ENCODE results near the gene LIN52.

The LIN52 gene

DNA sequence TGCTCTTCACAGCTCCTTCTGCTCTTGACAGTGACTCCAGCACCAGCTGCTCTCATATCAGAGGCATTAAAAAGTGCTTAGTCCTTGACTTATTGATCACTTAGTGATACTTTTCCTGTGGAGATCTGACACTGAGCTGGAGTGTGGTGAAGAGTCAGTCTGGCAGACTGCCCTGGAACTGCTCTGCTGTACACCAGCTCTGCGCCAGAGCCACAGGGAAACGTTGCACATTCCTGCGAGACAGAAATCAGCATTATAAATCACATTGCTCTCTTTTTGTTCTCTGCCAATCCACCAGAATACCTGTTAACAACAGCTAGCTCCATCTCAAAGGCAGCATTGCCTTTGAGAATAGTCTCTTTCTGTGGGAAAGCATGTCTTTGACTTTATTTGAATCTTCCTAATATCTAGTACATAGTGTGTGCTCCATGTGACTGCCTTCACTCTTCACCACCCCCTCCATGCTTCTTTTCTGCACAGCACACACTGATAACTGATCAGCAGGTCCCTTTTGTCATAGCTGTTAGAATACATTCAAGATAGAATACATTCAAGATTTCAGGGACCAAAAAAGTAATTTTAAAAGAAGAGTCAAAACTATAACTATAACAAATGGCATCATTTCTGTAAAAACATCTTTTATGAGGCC, 106.3 kb downstream of the LIN52 start:
- DNase-seq (ENCODE audit: low read depth in 1 of 2, low spot score in 1 of 2): no peak

- DNase-seq (ENCODE audit: low read depth in 1 of 2, low spot score in 1 of 2): no peak
These were observed 109.9 kb downstream of the LIN52 start for GRCh38 chr14:74194506-74195274.

- DNase-seq (ENCODE audit: low read depth in 1 of 2, low spot score in 1 of 2): no peak
These were observed 110.9 kb downstream of the LIN52 start for GRCh38 chr14:74195623-74196022.

DNA sequence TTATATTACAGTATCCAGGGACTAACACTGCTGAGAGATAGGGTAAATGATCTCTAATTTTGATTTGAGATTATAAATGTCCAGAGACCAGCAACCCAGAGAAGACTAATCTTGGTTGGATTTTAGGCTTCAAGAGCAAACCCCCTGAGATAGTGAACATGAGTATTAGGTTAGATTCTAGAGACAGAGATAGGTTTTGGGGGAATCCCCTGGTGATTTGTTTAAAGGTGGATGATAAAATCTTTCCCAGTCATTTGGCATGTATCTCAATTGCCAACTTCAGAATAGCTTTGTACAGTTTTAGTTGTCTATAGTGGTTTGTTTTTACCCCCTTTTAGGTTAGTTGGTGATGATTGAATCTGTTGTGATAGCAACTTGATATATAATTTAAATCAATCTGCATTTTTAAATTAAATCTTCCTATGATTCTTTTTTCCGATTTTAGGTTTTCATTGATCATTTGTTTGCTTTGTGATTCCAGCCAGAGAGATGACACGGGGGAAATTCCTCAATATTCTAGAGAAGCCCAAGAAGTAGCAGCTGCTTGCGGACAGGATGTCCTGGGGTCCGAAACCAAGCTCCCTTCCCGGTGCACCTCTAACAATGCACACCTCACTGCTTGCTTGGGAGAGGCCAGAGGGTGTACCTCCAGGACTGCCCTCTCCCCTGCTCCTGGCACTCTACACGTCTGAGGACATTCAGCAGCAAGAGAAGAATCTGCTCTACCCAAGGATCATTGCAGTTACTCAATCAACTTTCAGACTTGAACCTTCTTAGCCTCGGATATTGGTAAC, 113.9 kb downstream of the LIN52 start:
- no peak for DNase-seq (ENCODE audit: low read depth in 1 of 2, low spot score in 1 of 2)

DNA sequence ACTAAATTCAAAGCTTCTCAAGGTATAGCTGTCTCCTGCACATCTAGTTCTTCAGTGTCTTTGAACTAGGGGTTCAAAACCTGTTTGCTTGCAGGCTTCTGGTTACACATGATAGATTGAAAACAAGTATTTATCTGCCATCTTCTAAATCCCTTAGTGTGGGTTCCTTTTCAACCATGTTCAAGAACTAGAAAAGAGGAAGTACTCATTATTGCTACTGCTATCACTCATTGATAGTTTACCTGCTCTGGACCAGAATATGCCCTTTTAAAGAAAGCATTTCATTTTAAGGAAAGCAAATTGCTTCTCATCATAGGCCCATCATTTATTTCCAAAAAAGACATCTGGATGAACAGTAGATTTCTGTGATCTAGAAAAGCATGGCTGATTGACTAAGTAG, 117.4 kb downstream of the LIN52 start:
- DNase-seq (ENCODE audit: low read depth in 1 of 2, low spot score in 1 of 2): no peak

DNA sequence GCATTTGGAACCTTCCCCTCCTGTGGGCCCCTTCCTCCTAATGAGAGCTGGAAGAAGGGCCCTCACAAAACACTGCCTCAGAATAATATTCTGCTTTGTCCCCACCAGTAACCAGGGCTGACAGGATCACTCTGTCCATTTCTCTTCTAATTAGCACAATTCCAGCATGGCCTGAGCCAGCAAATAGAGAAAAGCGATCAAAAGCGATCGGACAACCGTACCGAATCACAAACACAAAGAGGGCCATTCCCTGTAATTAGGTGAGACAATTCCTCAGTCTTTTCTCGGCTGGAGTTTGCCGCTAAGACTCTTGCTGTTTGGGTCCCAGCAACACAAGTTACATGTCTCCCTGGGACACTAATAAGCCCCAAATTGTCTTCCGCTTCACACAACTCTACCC, 118.9 kb downstream of the LIN52 start:
- no peak for DNase-seq (ENCODE audit: low read depth in 1 of 2, low spot score in 1 of 2)

- no peak for DNase-seq (ENCODE audit: low read depth in 1 of 2, low spot score in 1 of 2)
These were observed 119.7 kb downstream of the LIN52 start for GRCh38 chr14:74204491-74204890.

DNA sequence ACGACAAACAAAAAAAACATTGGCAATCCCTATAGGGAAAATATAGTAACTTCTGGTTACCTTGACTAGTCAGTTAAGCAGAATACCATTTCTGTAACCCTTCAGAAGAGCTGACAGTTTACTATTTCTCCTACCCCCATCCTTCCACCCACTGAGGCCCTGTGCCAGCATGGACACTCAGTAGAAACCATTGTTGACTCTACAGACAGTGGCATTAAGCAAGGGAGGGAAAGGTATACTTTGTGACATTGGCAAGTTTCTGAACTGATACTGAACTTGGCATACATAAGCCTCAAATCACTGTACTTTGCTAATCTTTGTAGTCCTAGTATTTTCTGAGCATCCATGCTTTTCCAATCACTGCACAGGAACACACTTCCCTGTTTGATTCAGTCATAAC, 121.1 kb downstream of the LIN52 start:
- DNase-seq (ENCODE audit: low read depth in 1 of 2, low spot score in 1 of 2): no peak

DNA sequence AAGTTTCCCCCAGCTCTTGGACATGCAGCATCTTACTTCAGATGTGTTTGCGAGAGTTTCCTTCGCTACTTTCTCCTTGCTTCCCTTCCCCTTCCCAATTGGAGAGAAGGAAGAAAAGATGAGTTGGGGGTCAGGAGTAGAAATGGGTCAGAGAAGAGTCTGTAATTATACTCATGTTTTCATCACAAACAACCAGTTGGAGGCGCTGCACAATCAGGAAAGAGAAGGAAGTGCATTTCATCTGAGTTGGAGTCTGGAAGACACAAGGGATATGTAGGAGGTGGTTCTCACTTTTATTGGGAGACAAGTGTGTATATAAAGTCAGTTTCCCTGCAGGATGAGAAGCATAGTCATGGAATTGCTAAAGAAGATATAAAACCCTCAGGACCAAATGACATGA, 123.2 kb downstream of the LIN52 start:
- DNase-seq (ENCODE audit: low read depth in 1 of 2, low spot score in 1 of 2): no peak

GRCh38 chr14:74208642-74209041, 123.9 kb downstream of the LIN52 start:
- no peak for DNase-seq (ENCODE audit: low read depth in 1 of 2, low spot score in 1 of 2)

DNA sequence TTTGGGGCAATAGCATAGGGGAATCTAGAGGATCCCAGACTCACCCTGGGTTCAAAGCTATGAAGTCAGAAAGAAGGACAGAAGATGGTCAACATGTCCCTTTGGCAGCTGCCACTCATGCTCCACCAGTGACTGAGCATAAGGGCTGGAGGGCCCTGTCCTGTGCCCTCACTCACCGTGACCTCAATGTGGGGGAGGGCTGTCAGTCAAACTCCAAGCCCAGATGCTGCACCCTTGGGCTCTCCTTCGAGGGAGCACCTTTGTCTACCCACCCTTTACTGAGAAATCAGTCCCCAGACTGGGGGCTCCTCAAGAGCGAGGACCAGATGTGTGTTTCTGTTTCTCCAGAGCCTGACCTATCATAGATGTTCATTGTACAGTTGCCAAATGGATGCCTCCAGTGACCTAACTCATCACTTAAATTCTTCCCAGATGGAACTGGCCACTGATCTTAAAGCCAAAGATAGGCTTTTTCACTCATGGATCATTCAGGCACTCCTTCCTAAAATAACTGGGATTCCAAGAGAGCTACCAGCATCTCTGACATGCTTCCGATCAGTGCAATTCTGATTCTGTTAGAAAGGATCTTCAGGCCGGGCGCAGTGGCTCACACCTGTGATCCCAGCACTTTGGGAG, 127.3 kb downstream of the LIN52 start:
- no peak for DNase-seq (ENCODE audit: low read depth in 1 of 2, low spot score in 1 of 2)

DNA sequence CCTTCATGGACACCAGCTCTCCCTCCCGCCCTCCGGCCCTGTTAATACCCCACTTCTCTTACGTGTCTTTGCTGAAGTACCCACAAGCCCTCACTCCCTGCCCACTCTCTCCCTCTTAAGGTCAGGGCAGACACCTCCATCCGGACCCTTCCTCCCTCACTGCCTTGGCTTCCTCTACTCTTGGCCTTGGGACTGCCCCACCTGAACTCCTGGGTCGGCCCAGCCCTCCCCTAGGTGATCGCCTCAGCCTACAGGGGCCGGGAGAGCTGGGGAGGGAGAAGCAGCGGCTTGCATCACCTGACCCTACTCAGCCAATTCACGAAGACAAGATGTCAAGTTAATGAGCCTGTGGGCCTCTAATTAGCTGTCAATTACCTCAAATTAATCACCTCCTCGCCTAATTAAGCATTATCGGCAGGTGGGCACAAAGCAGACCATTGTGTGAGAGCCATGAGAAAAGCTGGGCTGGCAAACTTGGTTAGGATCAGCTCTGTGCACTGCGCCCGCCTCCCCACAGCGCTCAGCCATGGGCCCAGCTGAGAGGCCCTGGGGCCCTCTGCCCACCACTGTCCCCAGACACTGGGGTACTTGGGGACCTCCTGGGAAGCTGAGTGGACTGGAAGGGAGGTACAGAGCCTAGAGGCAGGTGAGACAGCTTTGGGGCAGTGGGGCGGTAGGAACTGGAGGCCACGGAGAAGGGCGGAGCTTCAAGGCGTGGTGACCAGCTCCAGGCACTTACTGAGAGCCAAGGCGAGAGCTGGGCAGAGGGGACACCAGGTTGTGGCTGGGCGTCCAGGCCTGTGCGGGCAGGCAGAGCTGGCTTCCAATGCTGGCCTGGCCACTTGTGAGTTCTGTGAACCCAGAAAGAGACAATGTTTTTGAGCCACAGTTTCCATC, 129.4 kb downstream of the LIN52 start:
- no peak for DNase-seq (ENCODE audit: low read depth in 1 of 2, low spot score in 1 of 2)

- no peak for DNase-seq (ENCODE audit: low read depth in 1 of 2, low spot score in 1 of 2)
These were observed 131.9 kb downstream of the LIN52 start for GRCh38 chr14:74216671-74217070.

DNA sequence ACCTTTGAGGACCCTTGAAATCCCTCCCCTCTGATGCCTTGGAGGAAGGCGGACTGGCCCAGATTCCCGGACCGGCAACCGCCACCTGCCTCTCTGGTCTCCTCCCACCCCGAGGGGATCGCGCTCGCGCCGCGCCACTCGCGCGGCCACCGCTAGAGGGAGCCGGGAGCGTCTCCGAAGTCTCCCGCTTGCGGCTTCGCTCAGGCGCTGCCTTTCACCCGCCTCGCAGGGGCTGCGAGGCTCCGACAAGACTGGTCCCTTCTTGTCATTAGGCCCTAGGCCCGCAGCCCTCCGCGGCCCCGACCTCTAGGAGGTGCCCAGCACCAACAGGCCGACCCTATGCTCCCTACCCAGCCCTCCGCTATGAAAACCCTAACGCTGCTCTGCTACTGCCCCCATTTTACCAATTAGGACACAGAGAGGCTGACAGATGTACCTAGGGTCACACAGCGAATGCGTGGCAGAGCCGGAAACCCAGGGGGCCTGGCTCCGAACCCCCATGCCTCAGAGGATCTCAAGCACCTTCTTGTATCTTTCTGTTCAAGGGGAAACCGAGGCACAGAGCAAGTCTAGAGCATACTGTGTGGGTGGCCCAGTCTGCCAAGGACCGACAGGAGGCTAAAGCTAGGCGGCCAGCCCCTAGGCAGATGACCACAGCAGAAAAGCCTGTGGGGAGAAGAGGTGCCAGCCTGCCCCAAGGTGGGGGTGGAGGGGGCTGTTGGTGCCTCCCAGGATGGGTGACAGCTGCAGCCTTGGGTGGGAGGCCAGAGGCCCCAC, 133.1 kb downstream of the LIN52 start:
- DNase-seq (ENCODE audit: low read depth in 1 of 2, low spot score in 1 of 2): peak; percentile 60 to 68

- DNase-seq (ENCODE audit: low read depth in 1 of 2, low spot score in 1 of 2): no peak
These were observed 133.7 kb downstream of the LIN52 start for GRCh38 chr14:74218462-74218861.

DNA sequence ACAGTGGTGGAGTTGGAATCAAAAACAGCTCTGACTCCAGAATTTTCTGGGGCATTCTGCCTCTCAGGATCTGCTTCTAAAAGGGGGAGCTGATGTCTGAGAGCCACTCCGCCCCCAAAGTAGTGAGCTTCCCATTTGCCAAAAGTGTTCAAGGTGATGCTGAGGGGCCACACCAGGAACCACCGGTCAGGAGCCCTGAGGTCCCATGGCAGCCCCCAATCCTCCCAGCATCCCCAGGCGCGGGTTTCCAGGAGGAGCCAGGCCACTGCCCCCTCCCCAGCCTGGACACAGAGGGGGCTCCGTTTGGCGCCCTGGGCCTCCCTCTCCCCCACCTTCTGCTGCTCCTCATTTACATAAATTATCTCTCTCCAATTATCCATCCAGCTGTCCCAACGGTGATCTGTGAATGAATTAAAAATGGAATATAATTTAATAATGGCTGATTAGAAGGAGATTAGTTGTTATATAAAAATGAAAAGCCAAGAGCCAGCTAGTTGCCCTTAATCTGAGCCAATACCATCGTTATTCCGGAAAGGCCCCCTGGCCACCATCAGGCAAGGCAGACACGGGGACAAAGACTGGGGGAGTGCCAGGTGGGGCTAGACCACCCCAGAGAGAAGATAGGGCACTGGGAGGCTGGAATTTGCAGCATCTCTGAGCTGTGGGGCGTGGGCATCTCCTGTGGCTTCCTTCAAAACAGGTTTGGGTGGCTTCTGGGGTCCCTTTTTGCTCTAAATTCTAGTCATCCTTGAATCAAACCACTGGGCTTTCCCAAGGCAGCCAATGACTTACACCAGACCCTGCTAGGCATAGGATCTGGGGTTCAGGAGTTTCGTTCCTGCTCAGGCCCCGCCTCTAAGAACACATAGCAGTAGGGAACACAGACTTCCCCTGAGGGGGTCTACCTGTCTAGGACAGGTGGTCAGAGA, 134.8 kb downstream of the LIN52 start:
- no peak for DNase-seq (ENCODE audit: low read depth in 1 of 2, low spot score in 1 of 2)

DNA sequence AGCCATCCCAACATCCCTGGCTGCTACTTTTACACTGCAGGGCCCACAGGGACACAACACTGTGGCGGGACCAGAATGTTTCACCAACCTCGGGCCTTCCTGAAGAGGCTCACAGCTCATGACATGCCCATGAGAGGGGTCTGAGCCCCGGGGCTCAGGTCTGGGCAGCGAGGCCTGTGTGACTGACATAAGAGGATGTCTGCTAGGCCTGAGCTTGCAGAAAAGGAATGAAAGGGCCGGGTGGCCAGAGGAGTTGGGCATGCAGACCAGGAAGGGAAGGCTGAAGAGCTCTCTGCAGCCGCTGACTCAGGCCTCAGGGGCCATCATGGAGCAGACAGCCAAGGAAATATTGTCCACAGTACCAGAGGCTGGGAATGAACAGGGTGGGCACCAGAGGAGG, 136.2 kb downstream of the LIN52 start:
- DNase-seq (ENCODE audit: low read depth in 1 of 2, low spot score in 1 of 2): no peak

GRCh38 chr14:74221741-74222140, 137.0 kb downstream of the LIN52 start:
- DNase-seq (ENCODE audit: low read depth in 1 of 2, low spot score in 1 of 2): no peak

GRCh38 chr14:74223016-74223415, 138.3 kb downstream of the LIN52 start:
- DNase-seq (ENCODE audit: low read depth in 1 of 2, low spot score in 1 of 2): no peak

Data from activated CD4-positive, alpha-beta T cell treated with anti-CD3 and anti-CD28 coated beads, Interleukin-2, amount 50 U/mL, for 24 hours (primary cell).